Left ventricle myocardium superior (tissue), 1 donor: ENCODE data around the gene EHD4. TPM values are rescaled to one million over a fixed set of nuclear protein-coding genes. Genes with fewer than 3 reads are reported as not detected.

Experiments used
- ATAC-seq: fragments of 200-7000 bp; cut with Tn5 transposase; one replicate; pipeline ENCODE4 v1.9.1; 2020; ENCODE audit warnings: mild to moderate bottlenecking, moderate library complexity
- DNase-seq: peaks from one replicate; pipeline ENCODE4 v3.0.0-alpha.2; 2020
- intact Hi-C: fragments of 100-400 bp; cut with micrococcal nuclease; formaldehyde crosslinking; loops from one replicate; pipeline ENCODE4 v1.11.0; 2022
- total RNA-seq: library from RNA; stranded (reverse); fragmentation: NEBNext Ultra II Directional; extraction: Animal tissue kit (Norgen Biotek cat#: 25700); gene quantifications from one replicate; pipeline ENCODE4 v1.2.1, GENCODE V29; 2021
- donor health status: DM: no; HTN: yes; CAD: no; lungs with severe emphysema.

EHD4 gene
- total RNA-seq, 1 donor from 2014 or later: 53.5 TPM

- intact Hi-C loops: no loop called here
- peak; percentile 21 for ATAC-seq
- peak; percentile 19 for DNase-seq
Observed at GRCh38 chr15:41996921-41997592, 24.7 kb upstream of the EHD4 start.

- intact Hi-C loops: no loop called here
- ATAC-seq (no peak), DNase-seq (no peak)
Observed at GRCh38 chr15:41996376-41996775, 24.0 kb upstream of the EHD4 start.

- no peak for DNase-seq
- intact Hi-C loops: no loop called here
- no peak for ATAC-seq
Observed at GRCh38 chr15:41995476-41995855, 23.1 kb upstream of the EHD4 start.

GRCh38 chr15:41994772-41995475 is 22.6 kb upstream of the EHD4 start:
- intact Hi-C loops: loop anchor here (5.0 kb wide), 1 partner anchor 62 kb away; no protein-coding TSS in a partner anchor
- ATAC-seq: no peak
- no peak for DNase-seq

- DNase-seq: no peak
- no peak for ATAC-seq
- intact Hi-C loops: loop anchor here (5.0 kb wide), 1 partner anchor 63 kb away; no protein-coding TSS in a partner anchor
Observed at GRCh38 chr15:41994171-41994650, 21.9 kb upstream of the EHD4 start.

GRCh38 chr15:41993472-41994170 is 21.3 kb upstream of the EHD4 start:
- no peak for ATAC-seq
- DNase-seq: no peak
- intact Hi-C loops: loop anchor here (5.0 kb wide), 1 partner anchor 64 kb away; no protein-coding TSS in a partner anchor

- no peak for DNase-seq
- intact Hi-C loops: loop anchor here (5.0 kb wide), 1 partner anchor 65 kb away; no protein-coding TSS in a partner anchor
- ATAC-seq: no peak
Observed at GRCh38 chr15:41992803-41993190, 20.4 kb upstream of the EHD4 start.

GRCh38 chr15:41992151-41992802 is 19.9 kb upstream of the EHD4 start:
- DNase-seq (no peak), ATAC-seq (no peak)
- intact Hi-C loops: loop anchor here (5.0 kb wide), 1 partner anchor 65 kb away; no protein-coding TSS in a partner anchor

GRCh38 chr15:41990691-41991090 is 18.3 kb upstream of the EHD4 start:
- intact Hi-C loops: loop anchor here (5.0 kb wide), 1 partner anchor 67 kb away; no protein-coding TSS in a partner anchor
- no peak for DNase-seq

GRCh38 chr15:41990243-41990605 is 17.9 kb upstream of the EHD4 start:
- intact Hi-C loops: loop anchor here (5.0 kb wide), 1 partner anchor 67 kb away; no protein-coding TSS in a partner anchor
- ATAC-seq (no peak), DNase-seq (no peak)

More at GRCh38 chr15:41990691-41991090, 18.3 kb upstream of the EHD4 start:
- ATAC-seq: no peak

- intact Hi-C loops: loop anchor here (5.0 kb wide), 1 partner anchor 68 kb away; no protein-coding TSS in a partner anchor
- DNase-seq (peak; percentile 89), ATAC-seq (peak; percentile 92)
Observed at GRCh38 chr15:41989573-41990242, 17.4 kb upstream of the EHD4 start.

- ATAC-seq (no peak), DNase-seq (no peak)
- intact Hi-C loops: no loop called here
Observed at GRCh38 chr15:41988896-41989572, 16.7 kb upstream of the EHD4 start.

- DNase-seq (no peak), ATAC-seq (no peak)
- intact Hi-C loops: no loop called here
Observed at GRCh38 chr15:41987925-41988275, 15.5 kb upstream of the EHD4 start.

- intact Hi-C loops: no loop called here
- ATAC-seq: no peak
- no peak for DNase-seq
Observed at GRCh38 chr15:41987246-41987924, 15.0 kb upstream of the EHD4 start.

- intact Hi-C loops: no loop called here
- ATAC-seq (no peak), DNase-seq (no peak)
Observed at GRCh38 chr15:41985236-41986160, 13.1 kb upstream of the EHD4 start.

- DNase-seq: no peak
- intact Hi-C loops: no loop called here
Observed at GRCh38 chr15:41984622-41985021, 12.3 kb upstream of the EHD4 start.

More at GRCh38 chr15:41984622-41985021, 12.3 kb upstream of the EHD4 start:
- no peak for ATAC-seq
